ENCODE results near the gene ATP2B1.
"Not testable (repeated sequence)": the region's sequence is repeated elsewhere in the genome, so short reads cannot be mapped to it uniquely, and the experiment has no call there.

The ATP2B1 gene

DNA sequence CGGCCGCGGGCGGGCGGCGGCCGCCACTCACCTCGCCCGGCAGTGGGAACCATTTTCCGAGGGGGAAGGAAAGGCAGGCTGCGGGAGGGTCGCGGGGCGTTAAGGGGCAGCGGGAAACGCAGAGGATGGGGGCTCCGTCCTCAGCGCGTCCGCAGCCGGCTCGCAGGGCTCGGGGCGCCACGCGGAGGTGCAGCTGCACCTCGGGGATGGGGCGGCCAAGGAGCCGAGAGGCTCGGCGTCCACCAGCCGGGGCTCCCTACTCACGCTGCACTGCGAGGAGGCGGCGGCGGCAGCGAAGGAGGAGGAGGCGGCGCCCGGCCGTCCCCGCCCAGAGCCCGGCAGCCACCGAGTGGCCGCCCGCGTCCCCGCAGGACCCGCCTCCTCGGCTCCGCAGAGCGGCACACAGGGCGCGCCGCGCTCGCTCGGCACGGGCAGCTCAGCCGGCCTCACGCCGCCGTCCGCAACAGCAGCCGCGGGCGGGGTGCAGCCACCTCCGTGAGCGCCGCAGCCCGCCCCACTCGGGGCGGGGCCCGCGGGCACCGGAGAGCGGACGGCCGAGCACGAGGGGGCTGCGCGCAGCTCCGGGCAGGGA lies at the start of gene ATP2B1:
Gene ATP2B1, minus strand, starts transcription at position 274 of the 592 bp plus-strand sequence. CDS start 52,952 bp downstream, outside the sequence.
- DNase-seq (ENCODE audit: low spot score), result peak; percentile 79

DNA sequence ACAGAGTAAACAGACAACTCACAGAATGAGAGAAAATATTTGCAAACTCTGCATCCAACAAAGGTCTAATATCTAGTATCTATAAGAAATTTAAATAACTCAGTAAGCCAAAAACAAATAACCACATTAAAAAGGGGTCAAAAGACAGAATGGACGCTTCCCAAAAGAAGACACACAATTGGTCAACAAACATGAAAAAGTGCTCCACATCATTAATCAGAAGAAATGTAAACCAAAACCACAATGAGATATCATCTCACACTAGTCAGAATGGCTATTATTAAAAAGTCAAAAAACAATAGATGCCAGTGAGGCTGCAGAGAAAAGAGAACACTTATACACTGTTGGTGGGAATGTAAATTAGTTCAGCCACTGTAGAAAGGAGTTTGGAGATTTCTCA lies 49.3 kb upstream of the ATP2B1 start:
- DNase-seq (ENCODE audit: low spot score), result not testable (repeated sequence)

DNA sequence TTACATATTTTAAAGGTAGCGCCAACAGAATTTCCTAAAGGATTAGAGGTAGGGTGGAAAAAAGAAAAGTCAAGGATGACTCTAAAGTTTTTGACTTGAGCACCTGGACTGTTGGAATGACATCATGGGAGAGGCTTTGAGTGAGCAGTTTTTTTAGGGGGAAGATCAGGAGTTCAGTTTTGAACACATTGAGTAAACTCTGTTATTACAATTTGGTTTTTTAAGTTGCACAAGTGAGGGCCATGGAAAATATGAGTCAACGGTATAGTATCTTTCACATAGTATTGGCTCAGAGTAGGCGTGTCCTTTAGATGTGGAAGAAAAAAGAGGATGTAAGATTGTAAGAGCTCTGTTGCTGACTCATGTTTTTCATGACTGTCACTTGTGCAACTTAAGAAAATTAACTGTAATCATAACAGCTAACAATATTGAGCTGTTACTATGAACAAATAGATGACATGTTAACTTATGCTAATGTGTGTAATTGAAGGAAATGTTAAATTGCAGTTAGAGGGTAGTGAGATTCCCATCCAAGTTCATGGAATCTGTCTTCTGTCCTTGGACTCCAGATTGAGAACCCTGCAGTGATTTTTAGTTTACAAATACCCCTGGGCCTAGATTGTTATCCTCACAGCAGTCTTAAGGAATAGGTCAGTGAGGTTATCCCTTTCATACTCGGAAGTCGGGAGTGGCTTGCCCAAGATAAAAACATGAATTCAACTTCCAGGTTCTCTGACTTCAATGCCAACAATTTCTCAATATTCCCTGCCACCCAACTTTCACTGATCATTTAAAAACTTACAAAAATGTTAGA lies 48.2 kb upstream of the ATP2B1 start:
- DNase-seq (ENCODE audit: low spot score), result peak; percentile 93

- DNase-seq (ENCODE audit: low spot score), result no peak
Measured at GRCh38 chr12:89756194-89756584, 47.6 kb upstream of the ATP2B1 start.

DNA sequence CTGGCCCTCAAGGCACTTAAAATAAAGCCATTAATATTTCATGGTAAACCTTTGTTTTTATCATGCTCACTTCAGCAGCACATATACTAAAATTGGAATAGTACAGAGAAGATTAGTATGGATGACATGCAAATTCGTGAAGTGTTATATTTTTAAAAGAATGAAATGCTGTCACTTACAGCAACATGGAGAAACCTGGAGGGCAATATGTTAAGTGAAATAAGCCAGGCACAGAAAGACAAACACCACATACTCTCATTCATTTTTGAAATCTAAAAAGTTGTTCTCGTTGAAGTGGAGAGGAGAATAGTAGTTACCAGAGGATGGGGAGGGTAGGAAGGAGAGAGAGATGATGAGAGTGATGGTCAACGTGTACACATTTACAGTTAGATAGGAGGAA lies 45.4 kb upstream of the ATP2B1 start:
- no peak for DNase-seq (ENCODE audit: low spot score)

DNA sequence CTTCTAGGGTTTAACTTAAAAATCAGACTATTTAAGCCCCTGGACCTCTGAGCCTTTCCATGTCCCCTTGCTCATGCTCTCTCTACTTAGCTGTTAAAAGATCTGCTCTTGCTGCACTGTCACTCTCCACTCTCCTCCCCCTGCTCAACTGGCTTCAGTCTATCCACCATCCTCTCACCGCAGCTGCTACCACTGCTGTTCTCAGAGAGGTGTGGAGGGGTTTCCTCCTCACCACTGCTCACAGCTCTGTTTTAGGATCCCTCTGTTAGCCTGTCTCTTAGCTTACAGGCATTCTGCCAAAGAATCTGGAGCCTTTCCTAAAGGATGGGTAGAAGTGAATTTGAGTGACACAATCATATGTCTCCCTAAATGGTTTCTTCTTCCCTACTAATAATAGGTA lies 43.7 kb upstream of the ATP2B1 start:
- no peak for DNase-seq (ENCODE audit: low spot score)

- no peak for DNase-seq (ENCODE audit: low spot score)
Measured at GRCh38 chr12:89750389-89751351, 42.0 kb upstream of the ATP2B1 start.

GRCh38 chr12:89748791-89749190 lies 40.2 kb upstream of the ATP2B1 start:
- DNase-seq (ENCODE audit: low spot score), result no peak

GRCh38 chr12:89745286-89745685 lies 36.6 kb upstream of the ATP2B1 start:
- no peak for DNase-seq (ENCODE audit: low spot score)

DNA sequence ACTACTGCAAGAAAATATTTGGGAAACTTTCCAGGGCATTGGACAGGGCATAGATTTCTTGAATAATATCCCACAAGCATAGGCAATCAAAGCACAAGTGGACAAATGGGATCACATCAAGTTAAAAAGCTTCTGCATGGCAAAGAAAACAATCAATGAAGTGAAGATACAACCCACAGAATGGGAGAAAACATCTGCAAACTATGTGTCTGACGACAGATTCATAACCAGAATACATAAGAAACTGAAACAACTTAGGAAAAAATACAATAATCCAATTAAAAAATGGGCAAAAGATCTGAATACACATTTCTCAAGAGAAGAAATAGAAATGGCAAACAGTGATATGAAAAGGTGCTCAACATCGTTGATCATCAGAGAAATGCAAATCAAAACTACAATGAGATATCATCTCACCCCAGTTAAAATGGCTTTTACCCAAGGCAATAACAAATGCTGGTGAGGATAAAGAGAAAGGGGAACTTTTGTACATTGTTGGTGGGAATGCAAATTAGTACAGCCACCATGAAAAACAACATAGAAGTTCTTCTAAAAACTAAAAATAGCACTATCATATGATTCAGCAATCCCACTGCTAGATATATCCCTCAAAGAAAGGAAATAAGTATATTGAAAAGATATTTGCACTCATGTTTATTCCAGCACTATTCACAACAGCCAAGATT lies 33.8 kb upstream of the ATP2B1 start:
- DNase-seq (ENCODE audit: low spot score), result no peak

DNA sequence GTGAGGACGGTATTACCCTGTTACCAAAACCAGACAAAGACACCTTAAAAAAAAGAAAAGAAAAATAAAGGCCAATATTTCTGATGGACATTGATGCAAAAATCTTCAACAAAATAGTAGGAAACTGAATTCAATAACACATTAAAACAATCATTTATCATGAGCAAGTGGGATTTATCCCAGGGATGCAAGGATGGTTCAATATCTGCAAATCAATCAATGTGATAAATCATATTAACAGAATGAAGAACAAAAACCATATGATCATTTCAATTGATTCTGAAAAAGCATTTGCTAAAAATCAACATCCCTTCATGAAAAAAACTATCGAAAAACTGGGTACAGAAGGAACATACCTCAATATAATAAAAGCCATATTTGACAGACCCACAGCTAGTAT lies 32.3 kb upstream of the ATP2B1 start:
- DNase-seq (ENCODE audit: low spot score), result no peak

DNA sequence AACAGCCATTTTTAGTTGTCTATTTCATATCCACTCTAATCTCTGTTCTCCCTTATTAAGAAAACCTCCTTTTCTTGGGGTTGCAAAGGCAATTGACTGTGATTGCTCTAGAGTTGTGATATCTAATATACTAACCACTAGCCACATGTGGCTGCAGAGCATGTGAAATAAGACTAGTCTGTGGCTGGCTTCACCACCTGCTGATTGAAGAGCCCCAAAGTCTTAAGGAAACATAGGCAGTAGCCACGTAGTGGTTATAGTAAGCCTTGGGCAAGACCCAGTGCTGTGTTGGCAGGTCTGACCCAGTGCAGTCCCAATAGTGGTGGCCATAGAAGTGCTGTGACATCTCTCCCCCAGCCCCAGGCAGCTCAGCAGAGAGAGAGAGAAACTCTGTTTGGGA lies 28.4 kb upstream of the ATP2B1 start:
- no peak for DNase-seq (ENCODE audit: low spot score)

- DNase-seq (ENCODE audit: low spot score), result no peak
Measured at GRCh38 chr12:89733579-89734201, 25.1 kb upstream of the ATP2B1 start.

DNA sequence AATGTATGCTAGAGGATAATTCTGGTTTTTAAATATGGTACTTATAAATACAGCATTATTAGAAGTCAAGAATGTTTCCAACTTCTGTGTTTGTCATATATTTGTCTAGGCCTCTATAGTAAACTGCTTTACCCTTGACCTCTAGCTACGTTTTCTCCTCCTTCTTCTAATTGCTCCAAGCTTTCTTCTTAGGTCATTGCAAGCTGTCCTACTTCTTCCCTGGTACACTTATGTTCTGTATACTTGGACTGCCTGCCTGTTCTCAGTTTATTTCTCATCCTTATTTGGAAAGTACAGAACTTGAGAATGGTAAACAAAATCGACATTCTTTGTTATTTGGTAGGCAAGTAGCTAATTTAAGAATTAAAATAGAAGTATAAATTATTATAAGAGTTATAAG lies 23.9 kb upstream of the ATP2B1 start:
- no peak for DNase-seq (ENCODE audit: low spot score)

GRCh38 chr12:89731614-89732013 lies 23.0 kb upstream of the ATP2B1 start:
- peak; percentile 9 for DNase-seq (ENCODE audit: low spot score)

DNA sequence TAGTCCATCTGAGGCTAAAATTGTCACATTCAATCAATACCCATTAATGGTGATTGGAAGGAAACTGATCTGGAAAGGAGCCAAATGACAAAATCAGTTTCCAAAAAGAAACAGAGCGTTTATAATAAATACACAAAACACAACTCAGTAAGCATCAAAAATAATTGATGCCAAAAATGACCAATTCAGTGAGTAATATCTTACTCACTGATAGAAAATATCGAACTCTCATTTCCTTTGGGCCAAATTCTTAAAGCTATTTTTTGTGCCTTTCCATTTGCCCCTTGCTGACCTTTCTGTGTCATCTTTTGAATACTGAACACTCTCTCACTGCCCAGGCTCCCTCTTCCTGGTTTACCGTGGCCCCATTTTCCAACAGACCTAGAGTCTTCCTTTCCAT lies 22.5 kb upstream of the ATP2B1 start:
- DNase-seq (ENCODE audit: low spot score), result no peak

DNA sequence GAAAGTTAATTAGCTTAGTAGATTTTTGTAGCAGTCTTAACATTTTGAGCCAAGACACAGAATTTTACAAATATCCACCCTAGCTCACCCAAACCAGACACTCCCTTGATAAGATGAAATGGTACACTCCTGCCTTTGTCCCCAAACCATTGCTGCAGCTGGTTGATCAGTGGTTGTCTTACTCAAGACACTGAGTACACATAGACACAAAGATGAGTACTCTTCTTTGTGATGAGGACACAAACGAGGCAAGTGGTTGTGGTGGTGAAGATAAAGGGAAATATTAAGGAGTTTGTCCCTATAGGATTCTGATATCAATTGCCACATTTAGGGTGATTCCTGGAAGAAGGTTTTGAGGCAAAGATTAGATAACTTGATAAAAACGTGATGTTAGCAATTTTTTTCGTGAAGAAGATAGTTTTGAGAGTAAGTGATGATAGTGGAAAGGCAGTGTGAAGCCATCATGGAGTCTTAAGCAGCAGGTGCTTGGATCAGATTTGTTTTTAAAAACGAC lies 21.4 kb upstream of the ATP2B1 start:
- no peak for DNase-seq (ENCODE audit: low spot score)

GRCh38 chr12:89723276-89723675 lies 14.6 kb upstream of the ATP2B1 start:
- DNase-seq (ENCODE audit: low spot score), result no peak

- DNase-seq (ENCODE audit: low spot score), result no peak
Measured at GRCh38 chr12:89721291-89721987, 12.8 kb upstream of the ATP2B1 start.

GRCh38 chr12:89717759-89718523 lies 9.3 kb upstream of the ATP2B1 start:
- DNase-seq (ENCODE audit: low spot score), result no peak

All from RKO (cell line).